ENCODE data around the gene E2F7.

Gene E2F7

DNA sequence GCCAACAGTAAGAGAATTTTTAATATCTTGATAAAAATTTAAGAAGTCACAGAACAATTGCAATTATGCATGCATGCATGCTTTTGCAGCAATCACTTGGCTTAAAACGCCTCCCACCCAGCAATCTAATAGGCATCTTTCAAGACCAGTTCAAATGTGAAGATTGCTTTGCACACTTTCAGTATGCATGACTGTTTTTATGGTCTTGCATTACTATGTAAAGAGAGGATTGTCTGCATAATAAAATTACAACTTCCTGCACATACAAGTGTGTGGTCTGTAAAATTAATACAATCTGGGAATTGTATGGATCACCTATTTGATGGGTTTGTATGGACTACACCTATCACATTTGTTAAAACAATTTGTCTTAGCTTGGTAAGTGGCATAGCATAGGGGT, 48.8 kb downstream of the E2F7 start:
- DNase-seq (ENCODE audit: low read depth): no peak

DNA sequence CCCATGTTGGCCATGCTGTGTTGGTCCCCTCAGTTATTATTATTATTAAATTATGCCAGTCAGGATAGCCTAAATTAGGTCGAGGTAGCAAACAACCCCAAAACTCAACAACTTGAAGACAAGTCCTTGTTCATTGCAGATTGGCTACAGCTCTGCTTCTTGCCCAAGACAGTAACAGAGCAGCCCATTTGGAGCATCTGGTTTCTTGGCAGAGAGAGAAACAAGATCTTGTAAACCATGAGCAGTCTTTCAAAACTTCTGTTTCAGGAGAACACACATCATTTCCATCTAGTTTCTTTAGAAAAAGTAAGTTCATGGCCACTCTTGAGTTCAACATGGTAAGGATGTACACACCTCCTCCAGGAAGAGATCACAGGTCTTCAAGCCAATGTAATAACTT, 52.3 kb downstream of the E2F7 start:
- DNase-seq (ENCODE audit: low read depth): peak; percentile 2

GRCh38 chr12:77010691-77011548, 54.4 kb downstream of the E2F7 start:
- DNase-seq (ENCODE audit: low read depth): peak; percentile 79

GRCh38 chr12:77007476-77007875, 57.9 kb downstream of the E2F7 start:
- no peak for DNase-seq (ENCODE audit: low read depth)

GRCh38 chr12:77005611-77006098, 59.7 kb downstream of the E2F7 start:
- no peak for DNase-seq (ENCODE audit: low read depth)

GRCh38 chr12:77003914-77004313, 61.5 kb downstream of the E2F7 start:
- no peak for DNase-seq (ENCODE audit: low read depth)

DNA sequence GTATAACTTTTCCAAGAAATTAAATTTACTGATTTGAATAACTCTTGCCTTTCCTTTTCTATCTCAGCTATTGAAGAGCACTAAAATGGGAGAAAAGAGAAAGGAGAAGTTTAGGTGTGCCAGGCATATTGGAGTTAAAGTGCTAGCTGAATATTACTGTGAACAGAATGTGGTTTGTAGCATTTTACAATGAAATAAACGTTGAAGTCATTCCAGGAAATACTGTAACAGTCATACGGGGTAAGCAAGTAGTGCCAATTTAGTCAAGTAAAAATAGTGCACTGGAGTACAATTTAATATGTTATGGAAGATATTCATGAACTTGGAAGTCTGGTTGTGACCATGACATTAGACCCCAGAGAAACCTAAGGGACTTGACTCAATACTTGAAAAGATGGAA, 62.1 kb downstream of the E2F7 start:
- no peak for DNase-seq (ENCODE audit: low read depth)

GRCh38 chr12:77002382-77002781, 63.0 kb downstream of the E2F7 start:
- no peak for DNase-seq (ENCODE audit: low read depth)

- DNase-seq (ENCODE audit: low read depth): no peak
Observed at GRCh38 chr12:77001276-77001675, 64.1 kb downstream of the E2F7 start.

DNA sequence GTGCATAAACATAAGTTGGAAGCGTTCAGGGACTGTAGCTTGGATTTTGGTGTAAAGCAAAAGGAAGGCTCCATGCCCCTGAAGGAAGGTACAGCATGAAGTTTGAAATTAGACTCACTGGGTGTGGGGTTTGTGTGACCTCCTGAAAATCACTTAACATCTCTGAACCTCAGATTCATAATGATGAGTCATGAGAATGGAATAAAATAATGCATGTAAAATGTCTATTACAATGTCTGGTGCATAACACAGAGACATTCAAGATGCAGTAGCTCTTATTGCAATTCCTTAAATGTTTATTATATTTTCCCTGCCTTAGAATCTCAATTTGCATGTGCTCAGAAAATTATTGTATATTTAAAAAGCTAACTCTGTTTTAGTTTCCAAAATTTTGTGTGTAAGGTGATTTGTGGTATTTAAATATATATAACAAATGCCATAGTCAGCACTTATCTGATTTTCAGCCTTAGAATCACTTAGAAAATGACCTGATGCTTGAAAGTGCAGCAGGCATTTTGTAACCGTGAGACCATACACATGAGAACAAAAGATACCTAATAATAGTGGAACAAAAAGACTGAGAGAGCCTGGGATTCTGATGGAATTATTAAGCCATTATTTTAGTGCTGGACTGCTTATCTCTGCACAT, 66.3 kb downstream of the E2F7 start:
- DNase-seq (ENCODE audit: low read depth): no peak

GRCh38 chr12:76998386-76998785, 67.0 kb downstream of the E2F7 start:
- DNase-seq (ENCODE audit: low read depth): no peak

GRCh38 chr12:76997011-76997780, 68.2 kb downstream of the E2F7 start:
- no peak for DNase-seq (ENCODE audit: low read depth)

DNA sequence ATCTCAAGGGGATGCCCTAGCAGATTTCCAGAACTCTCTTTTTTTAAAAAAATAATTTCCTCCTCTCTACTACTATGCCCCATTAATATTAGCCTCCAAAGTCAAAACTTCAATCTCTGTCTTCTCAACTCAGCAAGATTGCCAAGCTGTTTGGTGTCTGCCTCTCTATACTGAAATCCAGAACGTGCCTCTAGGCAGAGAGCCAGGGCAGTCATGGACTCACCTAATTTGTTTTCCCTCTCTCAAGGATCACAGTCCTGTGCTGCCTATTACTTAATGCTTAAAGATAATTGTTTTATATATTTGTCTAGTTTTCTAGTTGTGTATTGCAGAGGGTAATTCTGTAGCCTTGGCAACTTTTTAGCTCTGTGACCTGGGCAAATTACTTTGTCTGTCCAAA, 74.7 kb downstream of the E2F7 start:
- no peak for DNase-seq (ENCODE audit: low read depth)

DNA sequence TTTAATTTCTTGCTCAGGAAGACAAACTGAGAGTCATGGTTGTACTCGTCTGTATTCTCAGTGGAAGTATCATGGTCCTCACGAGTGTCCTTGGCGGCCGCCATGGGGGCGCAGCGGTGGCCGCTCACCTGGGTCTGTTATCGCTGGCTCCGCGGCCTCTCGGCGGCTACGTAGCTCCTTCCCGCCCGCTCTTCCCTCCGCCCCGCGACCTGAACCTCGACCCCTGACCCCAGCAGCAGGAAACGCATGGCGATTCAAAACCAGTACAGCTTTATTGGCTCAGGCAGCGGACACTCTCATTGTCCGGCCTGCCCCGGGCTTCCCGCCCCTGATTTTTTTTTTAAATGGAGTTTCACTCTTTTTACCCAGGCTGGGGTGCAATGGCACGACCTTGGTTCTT, 80.8 kb downstream of the E2F7 start:
- DNase-seq (ENCODE audit: low read depth): no peak

- DNase-seq (ENCODE audit: low read depth): no peak
Observed at GRCh38 chr12:76983420-76983819, 81.9 kb downstream of the E2F7 start.

DNA sequence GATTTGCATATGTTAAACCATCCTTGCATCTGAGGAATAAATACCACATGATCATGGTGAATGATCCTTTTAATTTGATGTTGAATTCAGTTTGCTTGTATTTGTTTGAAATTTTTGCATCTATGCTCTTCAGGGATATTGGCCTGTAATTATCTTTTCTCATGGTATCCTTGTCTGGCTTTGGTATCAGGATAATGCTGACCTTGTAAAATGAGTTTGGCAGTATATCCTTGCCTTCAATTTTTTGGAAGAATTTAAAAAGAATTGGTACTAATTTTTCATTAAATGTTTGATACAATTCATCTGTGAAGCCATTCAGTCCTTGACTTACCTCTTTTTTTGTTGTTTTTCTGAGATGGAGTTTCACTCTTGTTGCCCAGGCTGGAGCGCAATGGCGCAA, 85.2 kb downstream of the E2F7 start:
- DNase-seq (ENCODE audit: low read depth): no peak

DNA sequence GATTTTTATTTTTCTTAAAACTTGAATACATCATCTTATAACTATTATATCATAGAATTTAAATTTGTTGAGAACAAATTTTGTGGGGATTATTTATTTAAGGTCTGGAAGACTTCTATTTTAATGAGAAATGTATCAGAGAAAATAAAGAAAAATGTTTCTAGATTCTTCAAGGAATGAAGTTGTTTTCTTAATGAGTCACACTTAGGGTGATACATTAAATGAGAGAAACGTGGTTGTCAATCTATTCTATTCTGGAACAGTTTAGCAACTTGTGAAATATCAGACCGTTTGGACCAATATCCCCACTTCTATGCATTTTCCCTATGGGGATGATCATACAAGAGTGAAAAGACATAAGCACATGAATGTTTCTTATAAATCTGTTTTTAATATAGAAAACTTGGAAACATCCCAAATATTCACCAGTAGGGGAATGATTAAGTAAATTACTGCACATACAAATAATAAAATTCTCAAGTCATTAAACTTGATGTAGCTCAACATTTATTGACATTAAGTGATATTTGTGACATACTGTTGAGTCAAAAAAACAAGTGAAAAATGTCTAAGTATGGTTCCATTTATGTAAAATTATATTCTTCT, 88.5 kb downstream of the E2F7 start:
- DNase-seq (ENCODE audit: low read depth): peak; percentile 15
